DND-41 (cell line): Measurements from ENCODE around the gene IQGAP2.

ENCODE experiments used
- ATAC-seq: fragments of 200-7000 bp; cut with Tn5 transposase; 3 replicates; pipeline ENCODE4 v1.9.1; 2021; ENCODE audit warnings: low read depth; ENCODE audit not compliant: insufficient read depth
- DNase-seq: peaks from one replicate; pipeline ENCODE4 v3.0.0-alpha.2; 2020
- H2AFZ ChIP-seq: 2 replicates; pipeline ENCODE4 v1.6.0; 2012; ENCODE audit warnings: low read depth, low read length
- H3K27ac ChIP-seq: 2 replicates; pipeline ENCODE4 v1.5.1; 2012; ENCODE audit warnings: low read length, inconsistent platforms
- H3K27me3 ChIP-seq: fragments of 200-600 bp; sonication (generic); 2 replicates; pipeline ENCODE4 v1.6.0; 2012; ENCODE audit warnings: low read length, mild to moderate bottlenecking, inconsistent platforms; ENCODE audit not compliant: insufficient read depth, poor library complexity
- H3K36me3 ChIP-seq: 2 replicates; pipeline ENCODE4 v1.5.1; 2012; ENCODE audit warnings: low read length, inconsistent platforms; ENCODE audit not compliant: insufficient read depth
- H3K4me1 ChIP-seq: 2 replicates; pipeline ENCODE4 v1.5.1; 2012; ENCODE audit warnings: mild to moderate bottlenecking, low read length; ENCODE audit not compliant: insufficient read depth
- H3K4me2 ChIP-seq: 2 replicates; pipeline ENCODE4 v1.6.0; 2012; ENCODE audit warnings: mild to moderate bottlenecking, moderate library complexity, low read length, inconsistent platforms; ENCODE audit not compliant: insufficient read depth
- H3K4me3 ChIP-seq, 2 experiments: fragments of 200-600 bp in 1 of 2; shearing (Covaris generic) in 1 of 2; 2 replicates each; pipeline ENCODE4 v1.5.1; 2012 to 2016; ENCODE audit warnings: inconsistent platforms in 2 of 2, low read length in 2 of 2, mild to moderate bottlenecking in 2 of 2, low read depth in 1 of 2, moderate library complexity in 1 of 2
- H3K79me2 ChIP-seq: 2 replicates; pipeline ENCODE4 v1.6.0; 2012; ENCODE audit warnings: low read length, inconsistent platforms; ENCODE audit not compliant: insufficient read depth
- H3K9ac ChIP-seq: 2 replicates; pipeline ENCODE4 v1.6.0; 2012; ENCODE audit warnings: low read depth, mild to moderate bottlenecking, inconsistent platforms, low read length, moderate library complexity
- H3K9me3 ChIP-seq: 2 replicates; pipeline ENCODE4 v1.5.1; 2012; ENCODE audit warnings: low read length, moderate library complexity, mild to moderate bottlenecking, inconsistent platforms; ENCODE audit not compliant: insufficient read depth, severe bottlenecking
- H4K20me1 ChIP-seq: 2 replicates; pipeline ENCODE4 v1.6.0; 2012; ENCODE audit warnings: low read length; ENCODE audit not compliant: insufficient read depth
- CTCF ChIP-seq: IDR thresholded peaks from 2 replicates; pipeline ENCODE4 v1.5.1; 2012; ENCODE audit warnings: borderline replicate concordance, low read length, moderate library complexity, mild to moderate bottlenecking; ENCODE audit not compliant: poor library complexity, severe bottlenecking; ENCODE audit errors: extremely low read depth
- EZH2 ChIP-seq: IDR thresholded peaks from 3 replicates; pipeline ENCODE4 v1.6.1; 2012; ENCODE audit warnings: borderline replicate concordance, low read depth, mild to moderate bottlenecking, moderate library complexity, low read length, inconsistent platforms; ENCODE audit not compliant: severe bottlenecking

The IQGAP2 gene

DNA sequence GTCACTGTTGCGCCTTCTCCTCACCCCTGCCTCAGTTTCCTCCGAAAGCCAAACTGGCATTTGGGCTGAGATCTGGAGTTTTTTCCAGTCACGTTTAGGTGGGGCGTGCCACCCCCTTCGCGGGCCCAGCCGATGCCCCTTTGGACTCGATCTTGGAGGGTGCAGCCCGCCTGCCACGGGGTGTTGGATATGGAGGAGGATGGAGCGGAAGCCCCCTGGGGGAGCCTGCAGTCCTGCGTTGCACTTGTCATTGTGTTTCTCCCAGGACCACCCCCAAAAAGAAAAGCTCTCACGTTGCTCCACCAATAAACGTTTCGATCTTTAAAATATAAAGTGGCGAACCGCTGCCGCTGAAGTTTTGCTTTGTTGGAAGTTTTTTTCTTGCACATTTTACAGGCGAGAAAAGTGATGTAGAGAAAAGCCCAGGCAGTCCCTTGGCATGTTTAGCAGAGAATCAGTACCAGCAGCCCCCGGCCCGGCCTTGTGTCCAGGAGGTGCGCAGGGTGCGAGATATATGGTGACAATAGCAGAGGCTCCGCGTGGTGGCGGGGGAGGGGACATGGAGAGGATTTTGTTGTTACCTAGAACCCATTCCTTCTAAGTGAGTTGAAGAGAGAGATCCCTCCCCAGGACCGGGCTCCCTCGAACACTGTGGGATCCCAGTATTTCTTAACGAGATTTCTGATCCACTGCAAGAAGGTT is 313.5 kb downstream of the IQGAP2 start:
- Histone ChIP-seq H3K4me2 (peak overlapping the region; percentile 59), H3K27me3 (peaks cover 59% of the 10 kb centered on the region), H3K4me3 (0 out of 4 replicates have a peak overlapping the region, but pooled peaks of 1 of the 2 experiments have one; percentile 50), H4K20me1 (peaks cover 6% of the 10 kb centered on the region), H3K9me3 (no peaks in the 10 kb centered on the region), H3K27ac (no peak overlapping the region), H3K36me3 (no peaks in the 10 kb centered on the region), H3K9ac (no peak overlapping the region), H2AFZ (no peak overlapping the region), H3K79me2 (no peaks in the 10 kb centered on the region), H3K4me1 (peaks cover 25% of the 10 kb centered on the region)
- TF ChIP-seq CTCF: no peak
- no peak for TF ChIP-seq EZH2
- DNase-seq (no peak), ATAC-seq (no peak)

DNA sequence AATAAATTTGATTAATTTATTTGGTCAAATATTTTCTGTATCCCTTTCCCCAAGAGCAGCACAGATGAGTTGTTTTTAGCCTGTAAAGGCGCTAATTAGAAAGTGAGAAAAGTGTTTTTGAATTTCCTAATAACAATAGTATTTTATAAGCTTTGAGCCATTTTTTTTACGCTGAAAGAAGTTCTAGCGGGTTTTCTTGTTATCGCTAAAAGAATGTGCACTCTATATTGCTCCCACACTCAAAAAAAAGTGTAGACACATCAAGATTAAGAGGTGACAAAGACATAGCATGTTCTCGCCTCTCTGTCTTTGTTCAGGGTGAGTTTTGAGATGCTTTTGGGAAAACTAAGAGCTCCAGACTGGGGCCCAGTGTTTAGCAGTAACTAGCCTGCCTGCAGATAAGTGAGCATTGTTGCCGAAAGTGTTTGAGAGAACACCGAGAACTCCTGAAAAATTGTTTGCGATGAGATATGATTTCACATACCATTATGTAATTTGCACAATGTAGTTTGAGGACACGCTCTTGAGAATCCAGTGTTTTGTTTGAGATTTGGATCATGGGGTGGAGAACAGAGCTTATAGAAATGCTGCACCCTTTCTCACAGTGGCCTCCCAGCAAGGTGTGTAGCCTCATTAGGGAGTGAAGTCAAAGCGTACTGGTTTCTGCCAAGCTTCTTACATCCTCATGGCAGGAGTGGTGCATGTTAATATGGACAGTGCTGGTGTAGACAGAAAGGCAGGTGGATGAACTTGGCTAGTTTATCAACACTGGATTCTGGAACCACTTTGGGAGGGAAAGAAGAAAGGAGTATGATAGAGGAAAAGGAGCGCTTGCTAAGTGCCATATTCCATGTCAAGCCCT is 314.4 kb downstream of the IQGAP2 start:
- DNase-seq (no peak), ATAC-seq (no peak)
- H3K27me3 ChIP-seq: peaks cover 59% of the 10 kb centered on the region
- TF ChIP-seq CTCF: no peak
- no peak for TF ChIP-seq EZH2
- no peak overlapping the region for H3K9ac ChIP-seq
- no peak overlapping the region for H3K27ac ChIP-seq
- H3K4me2 ChIP-seq: no peak overlapping the region
- H3K79me2 ChIP-seq: no peaks in the 10 kb centered on the region
- H3K9me3 ChIP-seq: no peaks in the 10 kb centered on the region
- no peak overlapping the region for H3K4me3 ChIP-seq
- peaks cover 25% of the 10 kb centered on the region for H3K4me1 ChIP-seq
- peaks cover 6% of the 10 kb centered on the region for H4K20me1 ChIP-seq
- H2AFZ ChIP-seq: no peak overlapping the region
- H3K36me3 ChIP-seq: no peaks in the 10 kb centered on the region

GRCh38 chr5:76718381-76718832 is 315.3 kb downstream of the IQGAP2 start:
- ATAC-seq (no peak), DNase-seq (no peak)
- peaks cover 56% of the 10 kb centered on the region for H3K27me3 ChIP-seq
- no peak overlapping the region for H3K9ac ChIP-seq
- peaks cover 6% of the 10 kb centered on the region for H4K20me1 ChIP-seq
- no peaks in the 10 kb centered on the region for H3K36me3 ChIP-seq
- H3K9me3 ChIP-seq: no peaks in the 10 kb centered on the region
- no peak overlapping the region for H3K4me3 ChIP-seq
- H3K4me2 ChIP-seq: no peak overlapping the region
- TF ChIP-seq EZH2 (no peak), CTCF (no peak)
- H3K79me2 ChIP-seq: no peaks in the 10 kb centered on the region
- H3K27ac ChIP-seq: no peak overlapping the region
- H2AFZ ChIP-seq: no peak overlapping the region
- peaks cover 25% of the 10 kb centered on the region for H3K4me1 ChIP-seq
